Measurements from ENCODE around the gene ARHGEF18.

The ARHGEF18 gene

GRCh38 chr19:7349961-7350711 lies 1.4 kb downstream of the ARHGEF18 start:
- WGBS (ENCODE audit: extremely low coverage, insufficient coverage, low lambda C conversion rate) = no CpG with 5 or more reads among the region's 8 CpGs
- H3K4me2 ChIP-seq (ENCODE audit: low read length) = no peak overlapping the region
- DNase-seq = no peak

GRCh38 chr19:7351861-7352260 lies 3.1 kb downstream of the ARHGEF18 start:
- H3K79me1 ChIP-seq (ENCODE audit: low read length) = no peaks in the 10 kb centered on the region
- no peak overlapping the region for H3K56ac ChIP-seq (ENCODE audit: low read length)
- no peak overlapping the region for H3K27ac ChIP-seq (ENCODE audit: low read depth, low read length)
- H3K79me2 ChIP-seq (ENCODE audit: control insufficient read depth, insufficient read depth, low read length) = no peaks in the 10 kb centered on the region
- H3K4me1 ChIP-seq (ENCODE audit: control insufficient read depth, low read depth, low read length) = no peaks in the 10 kb centered on the region
- no peaks in the 10 kb centered on the region for H3K27me3 ChIP-seq (ENCODE audit: insufficient read depth, low read length, poor library complexity)
- no peak overlapping the region for H4K8ac ChIP-seq (ENCODE audit: low read depth, low read length)
- no peak overlapping the region for H2BK5ac ChIP-seq (ENCODE audit: low read length)
- WGBS (ENCODE audit: extremely low coverage, insufficient coverage, low lambda C conversion rate) = no CpG with 5 or more reads among the region's 1 CpG
- no peak overlapping the region for H2BK120ac ChIP-seq (ENCODE audit: low read depth, low read length)
- no peak overlapping the region for H3K9ac ChIP-seq (ENCODE audit: low read length)
- no peak overlapping the region for H3K4me2 ChIP-seq (ENCODE audit: low read length)
- H2AK5ac ChIP-seq (ENCODE audit: low read length) = no peak overlapping the region
- DNase-seq = no peak
- no peak overlapping the region for H3K18ac ChIP-seq (ENCODE audit: low read length)
- H3K36me3 ChIP-seq (ENCODE audit: control insufficient read depth, insufficient read depth, low read length) = no peaks in the 10 kb centered on the region
- H3K4ac ChIP-seq (ENCODE audit: low read depth, low read length) = no peak overlapping the region
- no peak overlapping the region for H3K23ac ChIP-seq (ENCODE audit: low read length)
- no peak overlapping the region for H4K5ac ChIP-seq (ENCODE audit: low read length)
- no peak overlapping the region for H3K4me3 ChIP-seq (ENCODE audit: low read length)
- H2BK15ac ChIP-seq (replicated peaks; ENCODE audit: low read depth) = no peak overlapping the region

More at GRCh38 chr19:7349961-7350711, 1.4 kb downstream of the ARHGEF18 start:
- Histone ChIP-seq H2AK5ac (ENCODE audit: low read length) (no peak overlapping the region), H3K56ac (ENCODE audit: low read length) (no peak overlapping the region), H4K8ac (ENCODE audit: low read depth, low read length) (no peak overlapping the region), H3K27me3 (ENCODE audit: insufficient read depth, low read length, poor library complexity) (no peaks in the 10 kb centered on the region), H3K23ac (ENCODE audit: low read length) (no peak overlapping the region), H3K27ac (ENCODE audit: low read depth, low read length) (no peak overlapping the region), H3K79me2 (ENCODE audit: control insufficient read depth, insufficient read depth, low read length) (no peaks in the 10 kb centered on the region), H3K4me1 (ENCODE audit: control insufficient read depth, low read depth, low read length) (no peaks in the 10 kb centered on the region), H3K36me3 (ENCODE audit: control insufficient read depth, insufficient read depth, low read length) (no peaks in the 10 kb centered on the region), H2BK15ac (replicated peaks; ENCODE audit: low read depth) (no peak overlapping the region), H2BK5ac (ENCODE audit: low read length) (no peak overlapping the region), H3K4ac (ENCODE audit: low read depth, low read length) (no peak overlapping the region), H3K79me1 (ENCODE audit: low read length) (no peaks in the 10 kb centered on the region), H3K18ac (ENCODE audit: low read length) (no peak overlapping the region), H3K4me3 (ENCODE audit: low read length) (no peak overlapping the region), H3K9ac (ENCODE audit: low read length) (no peak overlapping the region), H2BK120ac (ENCODE audit: low read depth, low read length) (no peak overlapping the region), H4K5ac (ENCODE audit: low read length) (no peak overlapping the region)

GRCh38 chr19:7355151-7355820 lies 6.5 kb downstream of the ARHGEF18 start:
- no CpG with 5 or more reads among the region's 13 CpGs for WGBS (ENCODE audit: extremely low coverage, insufficient coverage, low lambda C conversion rate)
- no peak overlapping the region for H3K4me2 ChIP-seq (ENCODE audit: low read length)
- no peaks in the 10 kb centered on the region for H3K27me3 ChIP-seq (ENCODE audit: insufficient read depth, low read length, poor library complexity)

GRCh38 chr19:7355871-7356270 lies 7.1 kb downstream of the ARHGEF18 start:
- no peak overlapping the region for H3K56ac ChIP-seq (ENCODE audit: low read length)
- no peak overlapping the region for H3K9ac ChIP-seq (ENCODE audit: low read length)
- no peaks in the 10 kb centered on the region for H3K27me3 ChIP-seq (ENCODE audit: insufficient read depth, low read length, poor library complexity)
- no peak overlapping the region for H3K23ac ChIP-seq (ENCODE audit: low read length)
- H2BK5ac ChIP-seq (ENCODE audit: low read length) = no peak overlapping the region
- no peak overlapping the region for H4K5ac ChIP-seq (ENCODE audit: low read length)
- H3K36me3 ChIP-seq (ENCODE audit: control insufficient read depth, insufficient read depth, low read length) = no peaks in the 10 kb centered on the region
- no peaks in the 10 kb centered on the region for H3K4me1 ChIP-seq (ENCODE audit: control insufficient read depth, low read depth, low read length)
- no peak overlapping the region for H2AK5ac ChIP-seq (ENCODE audit: low read length)
- H4K8ac ChIP-seq (ENCODE audit: low read depth, low read length) = no peak overlapping the region
- H3K18ac ChIP-seq (ENCODE audit: low read length) = no peak overlapping the region
- WGBS (ENCODE audit: extremely low coverage, insufficient coverage, low lambda C conversion rate) = no CpG with 5 or more reads among the region's 7 CpGs
- no peak overlapping the region for H3K4me3 ChIP-seq (ENCODE audit: low read length)
- H3K4ac ChIP-seq (ENCODE audit: low read depth, low read length) = no peak overlapping the region
- H3K27ac ChIP-seq (ENCODE audit: low read depth, low read length) = no peak overlapping the region
- no peak overlapping the region for H2BK120ac ChIP-seq (ENCODE audit: low read depth, low read length)
- no peaks in the 10 kb centered on the region for H3K79me2 ChIP-seq (ENCODE audit: control insufficient read depth, insufficient read depth, low read length)
- no peak overlapping the region for H3K4me2 ChIP-seq (ENCODE audit: low read length)
- no peak overlapping the region for H2BK15ac ChIP-seq (replicated peaks; ENCODE audit: low read depth)
- no peak for DNase-seq
- no peaks in the 10 kb centered on the region for H3K79me1 ChIP-seq (ENCODE audit: low read length)

More at GRCh38 chr19:7355151-7355820, 6.5 kb downstream of the ARHGEF18 start:
- Histone ChIP-seq H2BK15ac (replicated peaks; ENCODE audit: low read depth) (no peak overlapping the region), H3K36me3 (ENCODE audit: control insufficient read depth, insufficient read depth, low read length) (no peaks in the 10 kb centered on the region), H3K4me3 (ENCODE audit: low read length) (no peak overlapping the region), H3K56ac (ENCODE audit: low read length) (no peak overlapping the region), H3K23ac (ENCODE audit: low read length) (no peak overlapping the region), H2BK120ac (ENCODE audit: low read depth, low read length) (no peak overlapping the region), H2BK5ac (ENCODE audit: low read length) (no peak overlapping the region), H3K9ac (ENCODE audit: low read length) (no peak overlapping the region), H3K4me1 (ENCODE audit: control insufficient read depth, low read depth, low read length) (no peaks in the 10 kb centered on the region), H3K79me1 (ENCODE audit: low read length) (no peaks in the 10 kb centered on the region), H4K8ac (ENCODE audit: low read depth, low read length) (no peak overlapping the region), H3K18ac (ENCODE audit: low read length) (no peak overlapping the region), H3K79me2 (ENCODE audit: control insufficient read depth, insufficient read depth, low read length) (no peaks in the 10 kb centered on the region), H4K5ac (ENCODE audit: low read length) (no peak overlapping the region), H2AK5ac (ENCODE audit: low read length) (no peak overlapping the region), H3K4ac (ENCODE audit: low read depth, low read length) (no peak overlapping the region), H3K27ac (ENCODE audit: low read depth, low read length) (no peak overlapping the region)
- DNase-seq = no peak

GRCh38 chr19:7356899-7357627 lies 8.3 kb downstream of the ARHGEF18 start:
- no peak overlapping the region for H2BK120ac ChIP-seq (ENCODE audit: low read depth, low read length)
- no peak overlapping the region for H2BK5ac ChIP-seq (ENCODE audit: low read length)
- DNase-seq = no peak
- H3K36me3 ChIP-seq (ENCODE audit: control insufficient read depth, insufficient read depth, low read length) = no peaks in the 10 kb centered on the region
- no peak overlapping the region for H4K5ac ChIP-seq (ENCODE audit: low read length)
- H3K4me2 ChIP-seq (ENCODE audit: low read length) = no peak overlapping the region
- H3K18ac ChIP-seq (ENCODE audit: low read length) = no peak overlapping the region
- no peaks in the 10 kb centered on the region for H3K27me3 ChIP-seq (ENCODE audit: insufficient read depth, low read length, poor library complexity)
- H3K79me1 ChIP-seq (ENCODE audit: low read length) = no peaks in the 10 kb centered on the region
- no peak overlapping the region for H3K9ac ChIP-seq (ENCODE audit: low read length)
- no peaks in the 10 kb centered on the region for H3K79me2 ChIP-seq (ENCODE audit: control insufficient read depth, insufficient read depth, low read length)
- H3K4me1 ChIP-seq (ENCODE audit: control insufficient read depth, low read depth, low read length) = no peaks in the 10 kb centered on the region
- H3K4ac ChIP-seq (ENCODE audit: low read depth, low read length) = no peak overlapping the region
- H3K4me3 ChIP-seq (ENCODE audit: low read length) = no peak overlapping the region
- no peak overlapping the region for H3K56ac ChIP-seq (ENCODE audit: low read length)
- no CpG with 5 or more reads among the region's 7 CpGs for WGBS (ENCODE audit: extremely low coverage, insufficient coverage, low lambda C conversion rate)
- H2BK15ac ChIP-seq (replicated peaks; ENCODE audit: low read depth) = no peak overlapping the region
- no peak overlapping the region for H3K23ac ChIP-seq (ENCODE audit: low read length)
- no peak overlapping the region for H2AK5ac ChIP-seq (ENCODE audit: low read length)
- H4K8ac ChIP-seq (ENCODE audit: low read depth, low read length) = no peak overlapping the region
- H3K27ac ChIP-seq (ENCODE audit: low read depth, low read length) = no peak overlapping the region
